Osteoblast (primary cell): ENCODE data around the gene PALD1. TPM values are rescaled to one million over a fixed set of nuclear protein-coding genes. Genes with fewer than 3 reads are reported as not detected.
A peak's percentile ranks its signal among the peaks of the same experiment; 100 is the strongest.

Source experiments
- DNase-seq: peaks from one replicate; pipeline ENCODE4 v3.0.0; 2011; ENCODE audit warnings: low spot score, mixed read lengths; ENCODE audit not compliant: insufficient read length; ENCODE audit errors: missing footprints
- H2AFZ ChIP-seq: 2 replicates; pipeline ENCODE4 v1.6.0; 2011; ENCODE audit warnings: mild to moderate bottlenecking, low read length
- H3K27ac ChIP-seq: 2 replicates; pipeline ENCODE4 v1.5.1; 2011; ENCODE audit warnings: mild to moderate bottlenecking, low read depth, low read length, moderate library complexity
- H3K27me3 ChIP-seq: 2 replicates; pipeline ENCODE4 v1.6.0; 2012; ENCODE audit warnings: mild to moderate bottlenecking, control low read depth, inconsistent platforms, low read length, moderate library complexity; ENCODE audit not compliant: insufficient read depth
- H3K36me3 ChIP-seq: 2 replicates; pipeline ENCODE4 v1.5.1; 2011; ENCODE audit warnings: mild to moderate bottlenecking, low read length, control low read depth, moderate library complexity; ENCODE audit not compliant: insufficient read depth
- H3K4me1 ChIP-seq: 2 replicates; pipeline ENCODE4 v1.5.1; 2011; ENCODE audit warnings: mild to moderate bottlenecking, low read length, control low read depth, moderate library complexity; ENCODE audit not compliant: insufficient read depth
- H3K4me2 ChIP-seq: 2 replicates; pipeline ENCODE4 v1.6.0; 2011; ENCODE audit warnings: mild to moderate bottlenecking, low read length; ENCODE audit not compliant: insufficient read depth
- H3K4me3 ChIP-seq: fragments of 200-600 bp; sonication (generic); 3 replicates; pipeline ENCODE4 v1.5.1; 2012; ENCODE audit warnings: mild to moderate bottlenecking, low read length, inconsistent platforms; ENCODE audit not compliant: insufficient read depth
- H3K79me2 ChIP-seq: 2 replicates; pipeline ENCODE4 v1.6.0; 2012; ENCODE audit warnings: mild to moderate bottlenecking, low read length, control low read depth, inconsistent platforms; ENCODE audit not compliant: insufficient read depth
- H3K9me3 ChIP-seq: 2 replicates; pipeline ENCODE4 v1.5.1; 2011; ENCODE audit warnings: low read depth, low read length, control low read depth
- H4K20me1 ChIP-seq: 2 replicates; pipeline ENCODE4 v1.6.0; 2012; ENCODE audit warnings: mild to moderate bottlenecking, low read length, control low read depth; ENCODE audit not compliant: insufficient read depth
- CTCF ChIP-seq: IDR thresholded peaks from 2 replicates; pipeline ENCODE4 v1.5.1; 2011; ENCODE audit warnings: mild to moderate bottlenecking, low read depth, low read length, moderate library complexity; ENCODE audit errors: extremely low read depth
- total RNA-seq: library from RNA; depleted of rRNA; stranded (reverse); fragments of >200 nt; gene quantifications from 2 replicates; pipeline ENCODE4 v1.2.3, GENCODE V29; 2012

PALD1 gene
- total RNA-seq, 1 donor: under 0.01 TPM

GRCh38 chr10:70496341-70497119, 18.0 kb downstream of the PALD1 start:
- H3K4me2 ChIP-seq: no peak overlapping the region

DNA sequence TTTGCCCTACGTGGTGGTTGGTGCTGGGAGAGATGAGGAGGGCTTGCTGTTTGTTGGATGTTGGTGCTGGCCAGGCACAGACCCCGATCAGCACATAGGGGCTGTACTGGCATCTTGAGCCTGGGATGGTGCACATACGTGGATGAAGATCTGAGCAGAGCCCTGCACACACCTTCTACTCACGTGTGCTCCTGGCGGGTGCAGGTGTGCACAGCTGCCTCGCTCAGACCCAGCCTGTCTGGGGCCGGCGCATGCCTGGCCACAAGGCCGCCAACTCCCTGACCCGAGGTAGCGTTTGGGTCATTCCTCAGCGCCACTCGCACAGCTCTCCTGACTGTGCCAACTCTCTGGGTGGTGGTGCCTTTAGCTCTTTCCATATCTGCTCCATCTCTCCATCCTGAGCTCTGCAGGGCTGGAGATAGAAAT, 18.6 kb downstream of the PALD1 start:
- no peak for TF ChIP-seq CTCF
- H2AFZ ChIP-seq: no peak overlapping the region
- H3K4me2 ChIP-seq: no peak overlapping the region
- DNase-seq: no peak
- no peaks in the 10 kb centered on the region for H3K36me3 ChIP-seq
- H3K79me2 ChIP-seq: no peaks in the 10 kb centered on the region
- no peaks in the 10 kb centered on the region for H3K9me3 ChIP-seq
- H3K4me1 ChIP-seq: no peaks in the 10 kb centered on the region
- H3K27me3 ChIP-seq: peaks cover 6% of the 10 kb centered on the region
- no peaks in the 10 kb centered on the region for H4K20me1 ChIP-seq
- H3K4me3 ChIP-seq: no peak overlapping the region
- no peak overlapping the region for H3K27ac ChIP-seq

More at GRCh38 chr10:70496341-70497119, 18.0 kb downstream of the PALD1 start:
- H3K27ac ChIP-seq: no peak overlapping the region
- H3K79me2 ChIP-seq: no peaks in the 10 kb centered on the region
- H3K36me3 ChIP-seq: no peaks in the 10 kb centered on the region
- H2AFZ ChIP-seq: no peak overlapping the region
- no peak overlapping the region for H3K4me3 ChIP-seq
- no peak for DNase-seq
- H3K9me3 ChIP-seq: no peaks in the 10 kb centered on the region
- H4K20me1 ChIP-seq: no peaks in the 10 kb centered on the region
- no peak for TF ChIP-seq CTCF
- peaks cover 6% of the 10 kb centered on the region for H3K27me3 ChIP-seq
- no peaks in the 10 kb centered on the region for H3K4me1 ChIP-seq

DNA sequence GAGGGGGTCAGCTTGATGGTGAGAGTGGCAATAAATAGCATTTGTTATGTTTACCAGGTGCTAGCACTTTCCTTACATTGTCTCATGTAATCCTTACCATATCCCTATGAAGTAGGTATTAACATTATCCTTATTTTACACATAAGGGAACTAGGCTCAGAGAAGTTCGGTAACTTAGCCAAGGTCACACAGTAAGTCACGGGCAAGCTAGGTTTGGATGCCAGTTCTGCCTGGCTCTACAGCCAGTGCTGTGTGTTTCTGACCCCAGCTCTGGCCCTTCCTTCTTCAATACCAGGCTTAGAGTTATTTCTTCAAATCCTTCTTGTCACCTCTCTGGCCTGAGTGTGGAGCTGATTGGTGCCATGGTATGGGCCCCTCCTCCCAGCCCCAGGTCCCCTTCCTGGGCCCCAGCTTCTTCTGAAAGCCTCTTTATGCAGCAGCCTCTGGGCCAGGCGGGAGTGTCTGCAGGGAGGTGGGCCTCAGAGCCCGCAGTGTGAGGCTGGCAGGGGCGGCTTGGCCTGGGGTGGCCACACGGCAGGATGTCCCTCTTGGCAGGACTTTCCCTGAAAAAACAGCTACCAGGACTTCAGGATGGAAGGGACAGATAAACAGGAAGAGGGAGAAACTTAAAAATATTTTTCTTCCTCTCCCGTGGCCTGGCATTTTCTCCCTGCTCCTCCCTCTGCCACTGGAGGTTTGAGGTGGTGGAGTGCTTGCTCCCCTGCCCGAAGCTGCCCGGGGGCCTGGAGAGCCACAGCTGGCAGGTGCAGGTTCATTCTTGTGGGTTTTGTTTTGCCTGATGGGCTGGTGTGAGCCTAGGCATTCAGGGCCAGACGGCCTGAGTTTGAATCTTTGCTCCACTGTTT, 20.6 kb downstream of the PALD1 start:
- Histone ChIP-seq H3K27me3 (peaks cover 6% of the 10 kb centered on the region), H4K20me1 (no peaks in the 10 kb centered on the region), H3K9me3 (no peaks in the 10 kb centered on the region), H3K4me2 (no peak overlapping the region), H3K4me3 (no peak overlapping the region), H3K27ac (no peak overlapping the region), H2AFZ (peak overlapping the region; percentile 8), H3K79me2 (no peaks in the 10 kb centered on the region), H3K36me3 (no peaks in the 10 kb centered on the region), H3K4me1 (no peaks in the 10 kb centered on the region)
- DNase-seq: no peak
- no peak for TF ChIP-seq CTCF

GRCh38 chr10:70499836-70500167, 21.2 kb downstream of the PALD1 start:
- Histone ChIP-seq H3K27ac (no peak overlapping the region), H3K36me3 (no peaks in the 10 kb centered on the region), H3K4me3 (no peak overlapping the region), H3K79me2 (no peaks in the 10 kb centered on the region), H3K9me3 (no peaks in the 10 kb centered on the region), H3K4me2 (no peak overlapping the region), H2AFZ (no peak overlapping the region), H3K27me3 (peaks cover 6% of the 10 kb centered on the region), H4K20me1 (no peaks in the 10 kb centered on the region), H3K4me1 (no peaks in the 10 kb centered on the region)
- no peak for DNase-seq
- no peak for TF ChIP-seq CTCF
